HFF-Myc (cell line): ENCODE results near the gene NUDT17.
A peak's percentile ranks its signal among the peaks of the same experiment; 100 is the strongest.

Experiments used
- DNase-seq: peaks from one replicate; pipeline ENCODE4 v3.0.0-alpha.2; 2011; ENCODE audit warnings: low read depth; ENCODE audit errors: extremely low read depth
- H3K4me3 ChIP-seq: replicated peaks from 2 replicates; pipeline ENCODE4 v1.5.1; 2011; ENCODE audit warnings: low read depth, mild to moderate bottlenecking, control low read depth, low read length
- CTCF ChIP-seq: IDR thresholded peaks from 2 replicates; pipeline ENCODE4 v1.5.1; 2012; ENCODE audit warnings: mild to moderate bottlenecking, low read depth, low read length, control low read depth; ENCODE audit errors: missing control alignments

Gene NUDT17

GRCh38 chr1:145891587-145892485, 46.4 kb downstream of the NUDT17 start:
- DNase-seq = peak; percentile 99
- TF ChIP-seq CTCF = peak; percentile 96
- no peak overlapping the region for H3K4me3 ChIP-seq

DNA sequence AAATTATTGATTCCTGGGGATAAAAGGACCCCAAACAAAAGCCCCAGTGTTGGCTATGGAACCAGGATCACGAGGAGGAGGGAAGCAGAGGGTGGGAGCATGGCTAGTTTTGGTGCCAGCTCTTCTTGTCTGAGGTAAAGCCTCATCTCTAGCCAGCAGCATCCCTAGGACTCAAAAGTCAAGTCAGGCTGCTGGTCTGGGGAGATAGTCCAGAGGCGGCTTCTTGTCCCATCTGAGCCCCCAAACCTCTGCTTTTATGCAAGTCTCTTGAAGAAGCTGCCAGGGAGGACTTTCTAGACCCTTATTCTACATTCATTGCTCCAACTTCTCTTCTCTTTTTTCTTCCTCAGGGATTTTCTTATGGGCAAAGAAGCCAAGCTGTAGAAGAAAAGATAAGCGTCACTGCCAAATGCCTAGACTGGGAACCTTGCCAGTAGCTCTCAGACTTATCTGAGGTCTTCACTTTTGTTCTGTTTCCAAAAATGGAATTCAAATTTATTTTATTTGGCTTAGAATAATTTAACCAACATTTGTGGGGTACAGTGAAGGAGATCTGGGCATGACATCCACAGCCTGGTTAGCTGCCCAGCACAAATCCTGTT, 47.2 kb downstream of the NUDT17 start:
- H3K4me3 ChIP-seq = no peak overlapping the region
- no peak for DNase-seq

GRCh38 chr1:145893306-145894055, 48.1 kb downstream of the NUDT17 start:
- TF ChIP-seq CTCF = no peak
- DNase-seq = no peak
- H3K4me3 ChIP-seq = no peak overlapping the region

More for the DNA sequence above, 47.2 kb downstream of the NUDT17 start:
- TF ChIP-seq CTCF = no peak

GRCh38 chr1:145895471-145895870, 50.0 kb downstream of the NUDT17 start:
- no peak overlapping the region for H3K4me3 ChIP-seq
- TF ChIP-seq CTCF = no peak
- no peak for DNase-seq

GRCh38 chr1:145897969-145898368, 52.5 kb downstream of the NUDT17 start:
- no peak for DNase-seq
- H3K4me3 ChIP-seq = no peak overlapping the region
- TF ChIP-seq CTCF = no peak
